Activated naive CD4-positive, alpha-beta T cell treated with anti-CD3 and anti-CD28 coated beads, Interleukin-2, amount 50 U/mL, for 72 hours (primary cell): ENCODE results near the gene RPL22L1. TPM values are rescaled to one million over a fixed set of nuclear protein-coding genes. Genes with fewer than 3 reads are reported as not detected.
"Not testable (repeated sequence)": the region's sequence is repeated elsewhere in the genome, so short reads cannot be mapped to it uniquely, and the experiment has no call there.

Experiments used
- ATAC-seq, 2 donors: fragments of 150-1000 bp; cut with Tn5 transposase; 2 replicates each; pipeline ENCODE4 v1.10.0; 2021; ENCODE audit warnings: mild to moderate bottlenecking in 2 of 2, moderate library complexity in 2 of 2
- DNase-seq, 2 donors: peaks; one replicate each; pipeline ENCODE4 v3.0.0; 2021 to 2022; ENCODE audit warnings: low spot score in 2 of 2
- H3K27ac Mint-ChIP-seq, 2 donors: one replicate each; pipeline ENCODE4 v1.8.0; 2022; ENCODE audit warnings: mild to moderate bottlenecking in 2 of 2, mixed read lengths in 2 of 2
- H3K36me3 Mint-ChIP-seq, 2 donors: one replicate each; pipeline ENCODE4 v1.8.0; 2022; ENCODE audit warnings: mixed read lengths in 2 of 2
- H3K9me3 Mint-ChIP-seq, 2 donors: one replicate each; pipeline ENCODE4 v1.8.0; 2022; ENCODE audit warnings: mixed read lengths in 2 of 2
- total RNA-seq, 2 donors: library from RNA; stranded (reverse); gene quantifications; one replicate each; pipeline ENCODE4 v1.2.3, GENCODE V29; 2022

RPL22L1 gene
- total RNA-seq, 2 donors from 2014 or later: 101 to 314 TPM

- Mint-ChIP-seq H3K9me3 (no peaks in the 10 kb centered on the region), H3K27ac (no peak overlapping the region), H3K36me3 (peaks cover 7 to 10% of the 10 kb centered on the region in 2 donors)
- ATAC-seq (no peak), DNase-seq (no peak)
These were observed 23.9 kb upstream of the RPL22L1 start for GRCh38 chr3:170893895-170894294.

- DNase-seq (no peak), ATAC-seq (no peak)
- Mint-ChIP-seq H3K27ac (no peak overlapping the region), H3K9me3 (peaks cover 0 to under 1% of the 10 kb centered on the region in 2 donors), H3K36me3 (no peaks in the 10 kb centered on the region)
These were observed 19.6 kb upstream of the RPL22L1 start for GRCh38 chr3:170889630-170890029.

GRCh38 chr3:170889132-170889531, 19.1 kb upstream of the RPL22L1 start:
- no peak for ATAC-seq
- Mint-ChIP-seq H3K36me3 (no peaks in the 10 kb centered on the region), H3K9me3 (peaks cover 0 to 4% of the 10 kb centered on the region in 2 donors)

GRCh38 chr3:170884109-170884930, 14.3 kb upstream of the RPL22L1 start:
- not testable (repeated sequence) for ATAC-seq, H3K9me3 Mint-ChIP-seq, H3K27ac Mint-ChIP-seq, H3K36me3 Mint-ChIP-seq, DNase-seq

More at GRCh38 chr3:170889132-170889531, 19.1 kb upstream of the RPL22L1 start:
- no peak overlapping the region for H3K27ac Mint-ChIP-seq
- DNase-seq: no peak

- not testable (repeated sequence) for ATAC-seq, H3K9me3 Mint-ChIP-seq, H3K27ac Mint-ChIP-seq, H3K36me3 Mint-ChIP-seq, DNase-seq
These were observed 8.7 kb upstream of the RPL22L1 start for GRCh38 chr3:170878688-170879087.

- H3K9me3 Mint-ChIP-seq, ATAC-seq, H3K36me3 Mint-ChIP-seq, DNase-seq, H3K27ac Mint-ChIP-seq: not testable (repeated sequence)
These were observed 7.3 kb upstream of the RPL22L1 start for GRCh38 chr3:170877311-170877710.

- Mint-ChIP-seq H3K9me3 (peaks cover 0 to 5% of the 10 kb centered on the region in 2 donors), H3K27ac (no peak overlapping the region), H3K36me3 (no peaks in the 10 kb centered on the region)
- no peak for DNase-seq
- ATAC-seq: no peak
These were observed 6.5 kb upstream of the RPL22L1 start for GRCh38 chr3:170876537-170876936.

- peaks cover 24 to 40% of the 10 kb centered on the region in 2 donors for H3K36me3 Mint-ChIP-seq
- ATAC-seq (no peak), DNase-seq (no peak)
- H3K27ac Mint-ChIP-seq: peak overlapping the region; percentile 97 to 98
- H3K9me3 Mint-ChIP-seq: peaks cover 0 to 3% of the 10 kb centered on the region in 2 donors
These were observed 780 bp downstream of the RPL22L1 start for GRCh38 chr3:170869239-170869590.

- peak overlapping the region; percentile 97 to 98 for H3K27ac Mint-ChIP-seq
- ATAC-seq (no peak), DNase-seq (no peak)
- peaks cover 24 to 40% of the 10 kb centered on the region in 2 donors for H3K36me3 Mint-ChIP-seq
- no peaks in the 10 kb centered on the region for H3K9me3 Mint-ChIP-seq
These were observed 1.3 kb downstream of the RPL22L1 start for GRCh38 chr3:170868577-170869238.

- Mint-ChIP-seq H3K27ac (peak overlapping the region in 1 of 2 donors; percentile 32), H3K9me3 (no peaks in the 10 kb centered on the region), H3K36me3 (peaks cover 24 to 40% of the 10 kb centered on the region in 2 donors)
- no peak for ATAC-seq
- no peak for DNase-seq
These were observed 2.7 kb downstream of the RPL22L1 start for GRCh38 chr3:170867143-170867937.

GRCh38 chr3:170866499-170866898, 3.5 kb downstream of the RPL22L1 start:
- no peak for DNase-seq
- Mint-ChIP-seq H3K9me3 (no peaks in the 10 kb centered on the region), H3K36me3 (peaks cover 24 to 40% of the 10 kb centered on the region in 2 donors), H3K27ac (peak overlapping the region in 1 of 2 donors; percentile 32)
- no peak for ATAC-seq

GRCh38 chr3:170865209-170866094, 4.5 kb downstream of the RPL22L1 start:
- Mint-ChIP-seq H3K27ac (peak overlapping the region in 1 of 2 donors; percentile 16), H3K9me3 (no peaks in the 10 kb centered on the region), H3K36me3 (peaks cover 24 to 40% of the 10 kb centered on the region in 2 donors)
- ATAC-seq: no peak
- DNase-seq: no peak

- no peak for ATAC-seq
- Mint-ChIP-seq H3K9me3 (no peaks in the 10 kb centered on the region), H3K36me3 (peaks cover 18 to 34% of the 10 kb centered on the region in 2 donors), H3K27ac (peak overlapping the region; percentile 16 to 84)
- DNase-seq: no peak
These were observed 5.3 kb downstream of the RPL22L1 start for GRCh38 chr3:170864525-170865208.

- peaks cover 10 to 25% of the 10 kb centered on the region in 2 donors for H3K36me3 Mint-ChIP-seq
- peak overlapping the region in 1 of 2 donors; percentile 84 for H3K27ac Mint-ChIP-seq
- no peak for DNase-seq
- no peaks in the 10 kb centered on the region for H3K9me3 Mint-ChIP-seq
- no peak for ATAC-seq
These were observed 6.2 kb downstream of the RPL22L1 start for GRCh38 chr3:170863816-170864215.

- Mint-ChIP-seq H3K9me3 (no peaks in the 10 kb centered on the region), H3K36me3 (peaks cover 9 to 22% of the 10 kb centered on the region in 2 donors), H3K27ac (no peak overlapping the region)
- no peak for DNase-seq
- peak in 1 of 2 donors; percentile 36 for ATAC-seq
These were observed 7.2 kb downstream of the RPL22L1 start for GRCh38 chr3:170862618-170863374.
